HCT116 (cell line): Measurements from ENCODE around the gene ZNF236. TPM values are rescaled to one million over a fixed set of nuclear protein-coding genes. Genes with fewer than 3 reads are reported as not detected.

Source experiments
- ATAC-seq: fragments of 200-7000 bp; cut with Tn5 transposase; 2 replicates; pipeline ENCODE4 v1.9.1; 2020; ENCODE audit warnings: mild to moderate bottlenecking, moderate library complexity
- BruUV-seq: library from RNA; stranded (reverse); fragments of 400-500 nt; replicated peaks from 2 replicates; lab custom pipeline; 2021; lab: Mats Ljungman, UMichigan
- CTCF ChIA-PET: fragments of 300-600 bp; sonication (Branson Sonifier 250); formaldehyde crosslinking; loops from one replicate; lab custom pipeline; 2021; ENCODE audit warnings: antibody characterized with exemption; lab: Charles Lee
- POLR2A ChIA-PET: fragments of 300-600, 350-600 bp; sonication (Branson Sonifier 250); formaldehyde crosslinking; loops from one replicate; lab custom pipeline; 2021; ENCODE audit warnings: antibody characterized with exemption; lab: Charles Lee
- RAD21 ChIA-PET, 2 experiments: fragments of 300-600 bp; sonication (Branson Sonifier 250); formaldehyde crosslinking; loops; one replicate each; lab custom pipeline; 2023; ENCODE audit warnings: low total read pairs in 2 of 2; ENCODE audit not compliant: uncharacterized antibody in 2 of 2, unreplicated experiment in 2 of 2, low non-redundant PET in 1 of 2; lab: Charles Lee
- DNase-seq: peaks from one replicate; pipeline ENCODE4 v3.0.0-alpha.2; 2010; ENCODE audit warnings: low read depth, low spot score
- H2AFZ ChIP-seq: fragments of 200-600 bp; shearing (Covaris generic), sonication (generic); 2 replicates; pipeline ENCODE4 v1.6.1; 2017; ENCODE audit warnings: low read depth, mixed run types, mixed read lengths, antibody characterized with exemption, low read length; ENCODE audit not compliant: poor library complexity, severe bottlenecking
- H3K27ac ChIP-seq: 2 replicates; pipeline ENCODE4 v1.5.1; 2012; ENCODE audit warnings: low read depth, low read length
- H3K27me3 ChIP-seq: fragments of 200-600 bp; sonication (generic); 2 replicates; pipeline ENCODE4 v1.6.1; 2016; ENCODE audit warnings: mixed run types, low read length, mixed read lengths; ENCODE audit not compliant: insufficient read depth
- H3K36me3 ChIP-seq, 2 experiments: fragments of 200-500 bp in 1 of 2; fragments of 200-600 bp in 1 of 2; sonication (Bioruptor generic) in 1 of 2; sonication (generic) in 1 of 2; 2 replicates each; pipeline versions ENCODE4 v1.5.1 to v1.6.1; 2014 to 2016; ENCODE audit warnings: low read length in 2 of 2, inconsistent platforms in 1 of 2, mixed read lengths in 1 of 2, mixed run types in 1 of 2; ENCODE audit not compliant: insufficient read depth in 2 of 2, control insufficient read depth in 1 of 2
- H3K4me1 ChIP-seq, 2 experiments: fragments of 200-600 bp in 1 of 2; sonication (generic) in 1 of 2; 2 replicates each; pipeline versions ENCODE4 v1.5.1 to v1.6.1; 2012 to 2017; ENCODE audit warnings: low read length in 2 of 2, inconsistent platforms in 1 of 2, mild to moderate bottlenecking in 1 of 2, mixed read lengths in 1 of 2, mixed run types in 1 of 2, moderate library complexity in 1 of 2; ENCODE audit not compliant: insufficient read depth in 2 of 2, control insufficient read depth in 1 of 2
- H3K4me2 ChIP-seq: fragments of 200-600 bp; sonication (generic); 2 replicates; pipeline ENCODE4 v1.6.1; 2017; ENCODE audit warnings: mixed run types, low read length, mixed read lengths
- H3K4me3 ChIP-seq, 2 experiments: fragments of 200-600 bp in 1 of 2; sonication (generic) in 1 of 2; replicated peaks in 1 of 2; 2 replicates each; pipeline ENCODE4 v1.5.1; 2011 to 2016; ENCODE audit warnings: low read length in 2 of 2, control low read depth in 1 of 2, low read depth in 1 of 2, mild to moderate bottlenecking in 1 of 2, mixed read lengths in 1 of 2, mixed run types in 1 of 2
- H3K79me2 ChIP-seq: fragments of 200-600 bp; sonication (generic); 2 replicates; pipeline ENCODE4 v1.6.1; 2017; ENCODE audit warnings: mild to moderate bottlenecking, mixed run types, low read length, moderate library complexity, mixed read lengths; ENCODE audit not compliant: insufficient read depth
- H3K9ac ChIP-seq: fragments of 200-600 bp; sonication (generic); 2 replicates; pipeline ENCODE4 v1.6.1; 2016; ENCODE audit warnings: low read length, mixed read lengths
- H3K9me2 ChIP-seq: fragments of 200-600 bp; sonication (generic), shearing (Covaris generic); 2 replicates; pipeline ENCODE4 v1.6.1; 2017; ENCODE audit warnings: mixed run types, mild to moderate bottlenecking, moderate library complexity; ENCODE audit not compliant: insufficient read depth
- H3K9me3 ChIP-seq, 2 experiments: fragments of 200-500 bp in 1 of 2; fragments of 200-600 bp in 1 of 2; sonication (Bioruptor generic) in 1 of 2; sonication (generic) in 1 of 2; 2 replicates each; pipeline ENCODE4 v1.6.1; 2014 to 2017; ENCODE audit warnings: low read length in 2 of 2, mixed read lengths in 2 of 2, inconsistent platforms in 1 of 2, low read depth in 1 of 2, mild to moderate bottlenecking in 1 of 2, mixed run types in 1 of 2, moderate library complexity in 1 of 2; ENCODE audit not compliant: control insufficient read depth in 1 of 2, insufficient read depth in 1 of 2
- H4K20me1 ChIP-seq: fragments of 200-600 bp; sonication (generic), shearing (Covaris generic); 2 replicates; pipeline ENCODE4 v1.6.1; 2017; ENCODE audit warnings: mixed run types, mild to moderate bottlenecking, moderate library complexity; ENCODE audit not compliant: insufficient read depth
- CBX3 ChIP-seq: IDR thresholded peaks from 2 replicates; pipeline ENCODE4 v1.6.1; 2012; ENCODE audit warnings: low read depth
- CEBPB ChIP-seq: IDR thresholded peaks from 2 replicates; pipeline ENCODE4 v1.6.1; 2012; ENCODE audit warnings: low read depth
- EGR1 ChIP-seq: IDR thresholded peaks from 2 replicates; pipeline ENCODE4 v1.6.1; 2012; ENCODE audit warnings: low read depth
- ELF1 ChIP-seq: IDR thresholded peaks from 2 replicates; pipeline ENCODE4 v1.6.1; 2012; ENCODE audit warnings: low read depth, borderline replicate concordance
- EZH2phosphoT487 ChIP-seq: fragments of 200-600 bp; IDR thresholded peaks from 2 replicates; pipeline ENCODE4 v1.6.1; 2018; ENCODE audit warnings: antibody characterized with exemption, borderline replicate concordance
- FOSL1 ChIP-seq: IDR thresholded peaks from 2 replicates; pipeline ENCODE4 v1.6.1; 2012; ENCODE audit warnings: low read depth
- MAX ChIP-seq: IDR thresholded peaks from 2 replicates; pipeline ENCODE4 v1.6.1; 2012
- POLR2A ChIP-seq: IDR thresholded peaks from 2 replicates; pipeline ENCODE4 v1.7.0; 2011; ENCODE audit warnings: borderline replicate concordance; ENCODE audit not compliant: insufficient read depth, insufficient read length; ENCODE audit errors: extremely low read depth
- SIN3A ChIP-seq: IDR thresholded peaks from 2 replicates; pipeline ENCODE4 v1.6.1; 2012; ENCODE audit warnings: low read depth
- SP1 ChIP-seq: IDR thresholded peaks from 2 replicates; pipeline ENCODE4 v1.6.1; 2012; ENCODE audit warnings: low read depth
- TCF7L2 ChIP-seq: IDR thresholded peaks from 2 replicates; pipeline ENCODE4 v1.7.0; 2011; ENCODE audit warnings: borderline replicate concordance, inconsistent platforms; ENCODE audit not compliant: insufficient read depth, insufficient read length; ENCODE audit errors: extremely low read depth
- ZBTB33 ChIP-seq: IDR thresholded peaks from 2 replicates; pipeline ENCODE4 v1.6.1; 2011; ENCODE audit warnings: mild to moderate bottlenecking, low read length, moderate library complexity; ENCODE audit not compliant: insufficient replicate concordance; ENCODE audit errors: extremely low read depth
- ZFX ChIP-seq: fragments of 450-650 bp; IDR thresholded peaks from 2 replicates; pipeline ENCODE4 v1.6.1; 2017
- ZNF274 ChIP-seq: fragments of 200-500 bp; sonication (Bioruptor generic); IDR thresholded peaks from 2 replicates; pipeline ENCODE4 v1.6.1; 2014; ENCODE audit warnings: mild to moderate bottlenecking, low read depth, low read length, inconsistent platforms
- intact Hi-C: fragments of 100-400 bp; cut with micrococcal nuclease; formaldehyde crosslinking; loops from 2 replicates; pipeline ENCODE4 v1.10.0; 2022
- total RNA-seq: library from RNA; stranded (reverse); gene quantifications from one replicate; pipeline ENCODE4 v1.2.1, GENCODE V29; 2021; ENCODE audit not compliant: unreplicated experiment

ZNF236 gene
- total RNA-seq, 1 experiment from 2014 or later = 15.0 TPM

- ChIA-PET POLR2A (no interaction called here), CTCF (no interaction called here), RAD21 (no interaction called here)
- intact Hi-C loops = no loop called here
- Histone ChIP-seq H3K4me3 (no peak overlapping the region), H3K36me3 (peaks cover 3 to 13% of the 10 kb centered on the region in 2 experiments; a peak in 3 of 4 replicates), H3K79me2 (no peaks in the 10 kb centered on the region), H3K27ac (no peak overlapping the region), H3K9ac (no peak overlapping the region), H3K9me2 (no peaks in the 10 kb centered on the region), H2AFZ (no peak overlapping the region), H3K4me2 (no peak overlapping the region), H4K20me1 (no peaks in the 10 kb centered on the region), H3K4me1 (no peaks in the 10 kb centered on the region), H3K27me3 (no peaks in the 10 kb centered on the region), H3K9me3 (no peaks in the 10 kb centered on the region)
- TF ChIP-seq CBX3 (no peak), ZFX (no peak), FOSL1 (no peak), SP1 (no peak), EGR1 (no peak), POLR2A (no peak), CEBPB (no peak), TCF7L2 (no peak), ZNF274 (no peak)
- BruUV-seq = no TSS peak
- ATAC-seq = no peak
- DNase-seq = no peak
These were observed 191.6 kb downstream of the ZNF236 start for GRCh38 chr18:77013811-77014521.

GRCh38 chr18:77014538-77014937 is 192.2 kb downstream of the ZNF236 start:
- Histone ChIP-seq H3K79me2 (no peaks in the 10 kb centered on the region), H3K4me1 (no peaks in the 10 kb centered on the region)
- TF ChIP-seq EZH2phosphoT487 = no peak
- no peak for TF ChIP-seq ELF1
- no peak for TF ChIP-seq MAX
- no peak for TF ChIP-seq ZFX
- no peak for TF ChIP-seq ZBTB33
- TF ChIP-seq SIN3A = no peak
- TF ChIP-seq, all 23 proteins: peak for 0
- no peak overlapping the region for H2AFZ ChIP-seq
- no peak overlapping the region for H3K27ac ChIP-seq
- DNase-seq (no peak), ATAC-seq (no peak)
- no TSS peak for BruUV-seq
- ChIA-PET CTCF (no interaction called here), POLR2A (no interaction called here), RAD21 (no interaction called here)
- H4K20me1 ChIP-seq = no peaks in the 10 kb centered on the region
- H3K9me2 ChIP-seq = no peaks in the 10 kb centered on the region
- no peaks in the 10 kb centered on the region for H3K9me3 ChIP-seq
- no peak overlapping the region for H3K9ac ChIP-seq
- H3K36me3 ChIP-seq = peaks cover 3 to 13% of the 10 kb centered on the region in 2 experiments; a peak in 3 of 4 replicates
- H3K4me3 ChIP-seq = no peak overlapping the region
- intact Hi-C loops = no loop called here
- no peaks in the 10 kb centered on the region for H3K27me3 ChIP-seq
- no peak overlapping the region for H3K4me2 ChIP-seq
